GM18505 (cell line): ENCODE data around the gene AHCYL1.

ENCODE experiments used
- ATAC-seq: cut with Tn5 transposase; IDR thresholded peaks from one replicate; pipeline ENCODE4 v1.9.1; 2021; ENCODE audit not compliant: unreplicated experiment
- POLR2A ChIP-seq: IDR thresholded peaks from 4 replicates; pipeline ENCODE4 v1.6.1; 2011; ENCODE audit warnings: borderline replicate concordance; ENCODE audit not compliant: insufficient read depth, insufficient read length; ENCODE audit errors: extremely low read depth

AHCYL1 gene

DNA sequence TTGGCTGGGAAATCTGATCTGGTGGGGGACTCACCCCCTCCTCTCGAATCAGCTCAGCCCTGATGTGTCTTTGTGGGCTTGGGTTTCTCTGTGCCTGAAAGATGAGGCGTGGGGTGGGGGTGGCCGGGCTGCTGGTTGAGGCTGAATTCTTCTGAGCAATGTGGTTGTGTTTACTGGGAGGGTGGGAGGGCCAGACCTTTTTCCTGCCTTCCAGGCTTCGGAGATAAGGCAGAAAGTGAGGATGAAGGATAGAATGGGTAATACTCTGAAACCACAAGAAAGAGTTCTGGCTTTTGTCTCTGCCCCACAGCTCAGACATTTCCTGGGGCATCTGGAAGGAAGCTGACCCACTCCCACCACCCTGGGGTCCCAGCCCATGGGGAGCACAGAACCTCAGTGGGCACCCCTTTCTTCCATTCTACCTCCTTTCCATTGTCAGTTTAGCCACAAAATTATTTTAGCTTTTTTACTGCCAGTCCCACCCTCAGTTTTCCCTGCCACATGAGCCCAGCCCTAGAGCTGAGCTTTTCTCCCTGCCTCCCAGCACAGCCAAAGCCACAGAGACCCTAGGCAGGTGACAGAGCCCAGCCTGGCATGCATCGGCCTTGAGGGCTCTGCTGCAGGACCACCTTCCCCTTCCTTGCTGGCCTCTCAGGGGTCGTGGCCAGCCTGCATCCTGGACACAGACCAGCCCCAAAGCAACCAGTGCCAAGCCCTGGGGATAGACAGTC is 74.7 kb downstream of the AHCYL1 start:
- no peak for TF ChIP-seq POLR2A
- no peak for ATAC-seq

DNA sequence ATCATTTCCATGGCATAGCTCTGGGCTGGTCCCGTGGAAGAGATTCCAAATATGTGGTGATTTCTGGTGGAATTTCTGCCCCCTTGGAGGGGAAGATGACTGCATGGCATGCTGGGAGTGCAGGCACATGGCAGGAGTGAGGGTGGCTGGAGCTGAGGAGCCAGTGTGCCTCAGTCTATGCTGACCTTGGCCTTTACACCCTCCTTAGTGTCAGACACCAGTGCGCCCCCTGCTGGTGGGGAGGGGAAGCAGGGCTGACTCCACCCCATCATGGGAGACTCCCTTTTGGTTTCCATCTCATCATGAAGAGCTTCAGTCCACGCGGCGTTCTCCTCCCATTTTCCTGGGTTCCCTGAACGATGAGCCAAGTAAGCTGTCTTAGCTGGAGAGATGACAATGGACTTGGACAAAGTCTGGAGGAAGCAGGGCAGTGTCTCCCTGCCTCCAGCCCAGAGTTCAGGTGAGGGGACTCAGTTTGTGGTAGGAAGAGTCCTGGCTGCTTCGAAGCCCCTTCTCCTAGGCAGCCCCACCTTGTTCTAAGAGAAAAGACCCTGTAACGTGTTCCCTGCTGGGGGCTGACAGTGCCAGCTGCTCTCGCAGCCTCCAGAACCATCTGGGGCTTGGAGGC is 75.6 kb downstream of the AHCYL1 start:
- peak; percentile 15 for TF ChIP-seq POLR2A
- no peak for ATAC-seq

DNA sequence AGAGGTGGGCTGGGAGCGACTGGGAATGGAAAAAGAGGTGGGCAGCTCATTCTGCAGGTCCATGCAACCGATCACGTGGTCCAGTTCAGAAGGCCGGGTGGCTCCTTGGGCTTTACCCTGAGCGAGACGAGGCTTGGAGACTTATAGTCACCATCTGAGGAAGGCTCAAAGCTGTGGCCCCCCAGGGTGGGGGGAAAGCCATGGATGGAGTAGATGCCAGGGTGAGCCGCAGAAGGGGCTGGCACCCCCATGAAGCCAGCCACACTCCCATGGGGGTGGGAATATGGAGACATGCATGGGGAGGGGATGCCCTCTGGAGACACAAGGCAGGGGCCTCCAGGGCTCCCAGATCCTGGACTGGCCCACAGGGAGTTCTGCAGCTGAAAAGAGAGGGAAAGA is 76.1 kb downstream of the AHCYL1 start:
- ATAC-seq = no peak
- TF ChIP-seq POLR2A = no peak

DNA sequence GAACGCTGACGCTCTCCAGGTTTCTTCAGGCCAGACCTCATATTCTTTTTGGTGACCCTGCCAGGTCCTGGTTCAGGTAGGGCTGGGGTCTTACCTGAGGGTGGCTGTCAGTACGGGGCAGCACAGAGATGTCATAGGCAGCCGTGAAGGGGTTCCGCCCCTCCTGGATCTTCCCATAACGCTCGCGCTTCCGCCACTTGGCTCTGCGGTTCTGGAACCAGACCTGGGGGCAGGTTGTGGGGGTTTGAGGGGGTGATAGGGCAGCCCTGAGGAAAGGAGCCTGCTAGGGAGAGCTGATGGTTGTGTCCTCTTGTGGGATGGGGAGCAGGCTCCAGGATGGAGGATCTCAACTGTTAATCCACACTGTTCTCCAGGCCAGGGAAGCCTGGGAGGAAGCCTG is 76.8 kb downstream of the AHCYL1 start:
- ATAC-seq = no peak
- TF ChIP-seq POLR2A = no peak

DNA sequence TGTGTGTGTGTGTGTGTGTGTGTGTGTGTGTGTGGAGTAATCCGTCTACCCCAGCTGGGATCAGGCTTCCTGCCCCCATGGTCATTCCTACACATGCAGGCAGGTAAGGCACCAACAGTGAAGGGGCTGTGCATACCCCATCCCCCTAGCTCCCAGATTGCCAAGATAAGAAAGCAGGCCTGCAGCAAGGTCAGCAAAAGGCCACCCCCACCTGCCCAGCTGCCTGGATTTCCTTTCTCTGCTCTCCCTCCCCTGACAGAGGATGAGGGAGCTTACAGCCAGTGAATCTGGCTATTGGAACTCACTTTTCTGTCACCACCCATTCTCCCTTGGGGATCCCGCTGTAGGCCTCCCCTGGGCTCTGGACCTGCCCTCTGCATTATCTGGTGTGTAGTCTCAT is 78.0 kb downstream of the AHCYL1 start:
- no peak for TF ChIP-seq POLR2A
- ATAC-seq = no peak

DNA sequence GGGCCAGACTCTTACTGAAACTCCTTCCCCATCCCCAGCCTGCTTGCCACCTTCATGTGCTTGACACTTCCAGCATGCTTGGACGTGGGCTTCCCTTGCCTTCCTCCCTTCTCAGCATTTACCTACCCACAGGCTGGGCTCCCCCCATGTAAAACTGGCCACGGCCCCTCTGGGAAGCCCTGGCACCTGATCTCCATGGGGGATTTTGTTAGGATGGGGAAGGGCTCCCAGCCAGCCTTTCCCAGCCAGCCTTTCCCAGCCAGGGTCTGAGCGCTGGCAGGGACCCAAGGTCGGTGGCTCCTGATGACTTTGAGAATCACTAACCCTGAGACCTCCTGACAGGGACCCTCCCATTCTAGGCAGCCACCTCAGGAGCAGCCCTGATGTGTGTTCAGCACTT is 79.2 kb downstream of the AHCYL1 start:
- no peak for ATAC-seq
- TF ChIP-seq POLR2A = no peak

DNA sequence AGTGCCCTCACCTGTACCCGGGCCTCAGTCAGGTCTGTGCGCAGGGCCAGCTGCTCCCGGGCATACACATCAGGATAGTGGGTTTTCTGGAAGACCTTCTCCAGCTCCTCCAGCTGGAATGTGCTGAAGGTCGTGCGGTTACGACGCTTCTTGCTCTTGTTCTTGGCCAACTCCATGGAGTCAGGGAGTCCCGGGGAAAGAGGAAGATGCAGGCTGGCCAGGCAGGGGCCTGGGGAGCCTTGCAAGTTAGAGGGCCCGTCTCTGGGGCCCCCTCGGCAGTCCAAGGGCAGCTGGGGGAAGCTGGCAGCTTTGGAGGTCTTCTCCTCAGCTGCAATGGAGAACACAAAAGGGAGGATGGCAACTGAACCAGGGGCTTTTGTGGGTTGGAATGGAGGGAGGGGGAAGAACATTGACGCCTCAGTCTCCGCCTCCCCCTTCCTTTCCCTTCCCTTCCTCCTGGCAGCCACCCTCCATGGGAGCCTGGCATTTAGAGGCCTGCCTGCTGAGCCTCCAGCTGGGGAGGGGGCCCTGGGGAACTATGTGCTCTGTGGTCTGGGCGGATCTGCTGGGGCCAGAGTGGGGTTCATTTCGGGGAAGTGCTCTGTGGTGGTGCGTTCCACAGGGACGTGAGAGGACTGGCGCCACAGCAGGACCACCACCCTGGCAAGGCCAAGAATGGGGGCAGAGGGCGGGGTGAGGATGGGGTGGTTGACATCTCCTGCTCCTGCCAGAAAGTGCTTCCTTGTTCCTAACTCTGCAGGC is 80.2 kb downstream of the AHCYL1 start:
- no peak for TF ChIP-seq POLR2A
- ATAC-seq = no peak

DNA sequence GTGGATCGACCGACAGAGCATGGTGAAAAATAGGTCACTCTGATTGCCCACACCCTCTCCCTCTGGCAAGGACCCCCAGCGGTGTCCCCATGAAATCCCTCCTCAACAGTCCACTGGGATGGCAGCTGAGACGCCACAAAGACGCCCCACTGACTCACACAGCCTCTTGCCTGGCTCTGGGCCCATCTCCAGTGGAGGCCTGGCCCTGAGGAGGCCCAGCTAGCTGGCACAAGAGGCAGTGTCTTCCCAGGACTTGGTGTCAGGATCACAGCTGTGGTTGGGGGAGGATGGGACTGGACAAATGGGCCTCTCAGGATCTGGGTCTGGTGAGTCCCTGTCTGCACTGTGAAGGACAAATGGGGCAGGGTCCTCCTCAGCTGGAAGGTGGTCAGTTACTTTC is 81.3 kb downstream of the AHCYL1 start:
- TF ChIP-seq POLR2A = no peak
- ATAC-seq = no peak

DNA sequence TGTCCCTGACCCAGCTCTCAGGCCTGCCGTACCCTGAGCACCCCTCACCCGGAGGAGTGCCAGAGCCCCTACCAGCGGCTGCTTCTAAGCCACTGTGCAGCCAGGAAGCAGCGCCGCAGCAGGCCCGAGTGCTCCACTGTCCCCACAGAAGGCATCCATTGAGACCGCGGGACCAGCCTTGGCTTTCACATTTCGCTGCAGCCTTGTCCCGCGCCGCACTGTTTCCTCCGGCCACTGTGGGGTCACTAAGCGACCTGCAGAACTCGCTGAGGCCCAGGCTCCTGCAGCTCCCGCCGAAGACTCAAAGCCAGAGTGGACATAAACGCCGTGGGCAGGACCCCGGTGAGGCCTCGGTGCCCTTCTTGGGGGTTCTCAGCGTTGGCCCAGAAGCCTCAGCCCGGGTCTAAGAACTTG is 82.9 kb downstream of the AHCYL1 start:
- no peak for ATAC-seq
- TF ChIP-seq POLR2A = no peak

DNA sequence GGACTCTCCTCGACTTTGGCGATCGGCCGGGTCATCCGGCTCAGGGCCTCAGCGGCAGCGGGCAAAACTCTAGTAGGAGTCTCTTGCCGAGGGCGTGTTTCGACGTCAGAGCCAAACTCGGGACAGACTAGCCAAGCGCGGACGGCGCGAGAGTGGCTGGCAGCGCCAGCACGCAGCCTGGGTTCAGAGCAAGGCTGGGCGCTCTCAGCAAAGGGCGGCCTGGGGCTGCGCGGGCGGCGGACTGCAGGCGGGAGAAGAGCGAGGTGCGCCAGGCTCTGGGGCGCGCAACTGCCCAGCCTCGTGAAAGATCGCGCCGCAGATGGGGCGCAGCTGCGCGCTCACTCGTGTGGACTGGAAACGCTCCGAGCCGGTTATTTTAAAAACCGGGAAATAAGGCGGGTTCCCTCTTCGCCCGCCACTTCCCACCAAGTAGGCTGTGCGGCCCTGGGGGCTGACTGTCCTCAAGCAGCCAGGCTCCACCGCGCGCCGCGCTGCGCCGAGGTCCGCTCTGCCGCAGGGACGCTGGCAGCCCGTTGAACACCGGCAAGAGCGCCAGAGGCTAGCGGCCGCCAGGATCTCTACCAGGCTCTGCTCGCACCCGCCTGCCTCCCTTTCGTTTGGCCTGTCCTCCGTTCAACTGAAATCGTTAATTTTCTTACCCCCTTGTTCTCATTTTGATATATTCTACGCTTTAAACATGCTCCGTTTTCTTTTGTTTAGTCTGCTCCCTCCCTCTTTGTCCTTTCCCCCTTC is 83.5 kb downstream of the AHCYL1 start:
- no peak for TF ChIP-seq POLR2A
- ATAC-seq = no peak

DNA sequence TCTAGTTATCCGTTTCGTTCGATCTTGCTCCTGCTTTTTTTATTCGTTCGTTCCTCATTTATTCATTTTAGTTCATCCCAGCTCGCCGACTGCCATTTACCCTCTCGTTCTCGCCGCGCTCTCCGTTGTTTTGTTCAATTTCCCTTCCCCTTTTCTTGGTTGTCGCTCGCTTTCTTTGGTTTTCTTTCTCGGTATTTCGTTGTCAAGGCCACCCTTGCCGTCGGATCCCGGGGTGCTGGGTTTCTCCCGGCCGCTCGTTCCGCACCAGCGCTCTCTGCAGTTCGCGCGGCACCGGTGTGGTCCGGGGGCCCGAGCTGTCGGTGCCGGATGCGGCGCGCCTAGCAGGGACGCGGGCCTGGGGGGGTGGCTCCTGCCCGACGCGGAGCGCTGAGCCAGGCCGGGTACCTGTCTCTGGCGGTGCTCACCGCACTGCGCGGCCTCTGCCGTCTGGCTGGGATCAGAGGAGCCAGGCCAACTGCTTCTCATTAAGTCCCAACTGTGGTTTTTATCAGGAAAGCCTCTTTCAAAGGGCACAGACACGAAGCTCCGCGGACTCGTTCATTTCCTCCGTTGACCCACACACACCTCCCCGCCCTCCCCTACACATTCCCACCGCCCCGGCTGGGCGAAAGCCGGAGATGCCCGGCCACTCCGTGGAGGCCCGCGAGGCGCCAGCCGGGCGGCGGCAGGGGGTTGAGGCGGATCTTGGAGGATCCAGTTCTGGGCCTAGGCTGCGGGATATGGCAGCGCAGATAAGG is 84.3 kb downstream of the AHCYL1 start:
- TF ChIP-seq POLR2A = no peak
- ATAC-seq = no peak

DNA sequence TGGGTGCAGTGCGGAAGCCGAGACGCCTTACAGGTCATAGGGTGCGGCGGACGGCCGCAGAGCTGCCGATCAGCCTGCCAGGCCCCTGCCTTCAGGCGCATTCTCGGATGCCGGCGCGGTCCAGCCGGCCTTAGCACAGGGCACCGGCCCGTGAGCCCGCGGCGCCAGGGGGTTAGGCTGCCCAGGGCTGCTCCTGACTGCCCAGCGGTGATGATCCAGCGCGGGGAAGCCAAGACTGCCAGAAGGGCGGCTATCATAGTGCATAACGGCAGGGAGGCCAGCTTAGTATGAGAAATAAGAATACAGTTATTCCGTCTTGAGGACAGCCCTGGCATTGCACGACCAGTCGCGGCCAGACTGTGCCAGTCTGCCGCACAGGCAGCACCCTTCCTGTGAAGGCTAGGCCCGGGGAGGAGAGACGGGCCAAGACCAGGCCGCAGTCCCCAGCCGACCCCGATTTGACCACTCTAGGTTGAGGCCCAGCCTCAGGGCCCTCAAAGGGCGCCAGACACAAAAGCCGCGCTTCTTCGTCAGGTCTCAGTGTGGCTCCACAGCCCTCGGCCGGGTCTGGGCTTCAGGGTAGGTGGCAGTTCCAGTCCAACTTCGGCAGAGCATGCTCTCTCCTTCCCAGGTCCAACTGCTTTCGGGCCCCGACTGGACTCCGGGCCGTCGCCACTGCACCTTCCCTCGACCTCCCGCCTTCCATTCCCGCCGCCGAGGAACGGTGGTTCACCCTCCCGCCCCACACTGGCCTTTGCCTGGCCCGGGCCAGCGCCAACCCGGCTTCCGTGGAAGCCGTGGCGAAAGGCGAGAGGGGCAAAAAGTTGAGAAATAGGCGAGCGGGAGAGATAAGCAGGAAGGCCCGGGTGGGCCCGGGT is 85.1 kb downstream of the AHCYL1 start:
- no peak for TF ChIP-seq POLR2A
- ATAC-seq = no peak
